ENCODE measurements around the gene YWHAG. TPM values are rescaled to one million over a fixed set of nuclear protein-coding genes. Genes with fewer than 3 reads are reported as not detected.

YWHAG gene
- total RNA-seq, 1 donor from 2014 or later, result 190 TPM

DNA sequence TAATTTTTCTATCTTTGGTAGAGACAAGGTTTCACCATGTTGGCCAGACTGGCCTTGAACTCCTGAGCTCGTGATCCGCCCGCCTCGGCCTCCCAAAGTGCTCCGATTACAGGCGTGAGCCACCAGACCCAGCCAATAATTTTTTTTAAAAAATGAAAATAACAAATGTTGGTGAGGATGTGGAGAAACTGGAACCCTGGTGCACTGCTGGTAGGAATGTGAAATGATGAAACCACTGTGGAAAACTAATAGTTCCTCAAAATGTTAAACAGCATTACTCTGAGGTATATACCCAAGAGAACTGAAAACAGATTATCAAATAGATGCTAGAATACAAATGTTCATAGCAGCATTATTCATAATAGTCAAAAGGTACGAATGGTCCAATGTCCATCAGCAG, 23.0 kb upstream of the YWHAG start:
- Mint-ChIP-seq H3K9me3 (no peaks in the 10 kb centered on the region), H3K27ac (no peak overlapping the region), H3K4me1 (peaks cover 13% of the 10 kb centered on the region), H3K36me3 (no peaks in the 10 kb centered on the region), H3K4me3 (no peak overlapping the region), H3K27me3 (ENCODE audit: insufficient read depth, low read depth) (peaks cover 2% of the 10 kb centered on the region)
- no peaks in the 10 kb centered on the region for H3K9me3 ChIP-seq (ENCODE audit: low read depth)
- H4K20me1 ChIP-seq (ENCODE audit: low read depth), result no peaks in the 10 kb centered on the region
- no peak overlapping the region for H3K4me2 ChIP-seq
- no peaks in the 10 kb centered on the region for H3K27me3 ChIP-seq
- no peaks in the 10 kb centered on the region for H3K4me1 ChIP-seq
- peaks cover 13% of the 10 kb centered on the region for H3F3A ChIP-seq (ENCODE audit: low read depth)
- H3K4me3 ChIP-seq, result no peak overlapping the region
- no peaks in the 10 kb centered on the region for H3K79me2 ChIP-seq (ENCODE audit: low read depth)
- H2AFZ ChIP-seq (replicated peaks), result no peak overlapping the region
- H3K27ac ChIP-seq, result no peak overlapping the region
- H3K36me3 ChIP-seq, result no peaks in the 10 kb centered on the region
- TF ChIP-seq EZH2 (IDR thresholded peaks at IDR 0.05), result no peak
- TF ChIP-seq, protein P1, sequence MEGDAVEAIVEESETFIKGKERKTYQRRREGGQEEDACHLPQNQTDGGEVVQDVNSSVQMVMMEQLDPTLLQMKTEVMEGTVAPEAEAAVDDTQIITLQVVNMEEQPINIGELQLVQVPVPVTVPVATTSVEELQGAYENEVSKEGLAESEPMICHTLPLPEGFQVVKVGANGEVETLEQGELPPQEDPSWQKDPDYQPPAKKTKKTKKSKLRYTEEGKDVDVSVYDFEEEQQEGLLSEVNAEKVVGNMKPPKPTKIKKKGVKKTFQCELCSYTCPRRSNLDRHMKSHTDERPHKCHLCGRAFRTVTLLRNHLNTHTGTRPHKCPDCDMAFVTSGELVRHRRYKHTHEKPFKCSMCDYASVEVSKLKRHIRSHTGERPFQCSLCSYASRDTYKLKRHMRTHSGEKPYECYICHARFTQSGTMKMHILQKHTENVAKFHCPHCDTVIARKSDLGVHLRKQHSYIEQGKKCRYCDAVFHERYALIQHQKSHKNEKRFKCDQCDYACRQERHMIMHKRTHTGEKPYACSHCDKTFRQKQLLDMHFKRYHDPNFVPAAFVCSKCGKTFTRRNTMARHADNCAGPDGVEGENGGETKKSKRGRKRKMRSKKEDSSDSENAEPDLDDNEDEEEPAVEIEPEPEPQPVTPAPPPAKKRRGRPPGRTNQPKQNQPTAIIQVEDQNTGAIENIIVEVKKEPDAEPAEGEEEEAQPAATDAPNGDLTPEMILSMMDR (IDR thresholded peaks at IDR 0.05), result peak; percentile 6
- DNase-seq (ENCODE audit: low spot score), result no peak
- H3K9ac ChIP-seq, result no peak overlapping the region

- TF ChIP-seq, protein P1 (IDR thresholded peaks at IDR 0.05), result no peak
- TF ChIP-seq EZH2 (IDR thresholded peaks at IDR 0.05), result no peak
- no peak for TF ChIP-seq EZH2phosphoT487 (IDR thresholded peaks at IDR 0.05)
- H3K4me3 ChIP-seq, result no peak overlapping the region
- H3F3A ChIP-seq (ENCODE audit: low read depth), result peaks cover 13% of the 10 kb centered on the region
- Mint-ChIP-seq H3K9me3 (no peaks in the 10 kb centered on the region), H3K27me3 (ENCODE audit: insufficient read depth, low read depth) (peaks cover 4% of the 10 kb centered on the region), H3K4me3 (peak overlapping the region; percentile 72), H3K36me3 (no peaks in the 10 kb centered on the region), H3K27ac (peak overlapping the region; percentile 50), H3K4me1 (peaks cover 13% of the 10 kb centered on the region)
- peak overlapping the region; percentile 69 for H2AFZ ChIP-seq (replicated peaks)
- H3K36me3 ChIP-seq, result no peaks in the 10 kb centered on the region
- H3K9me3 ChIP-seq (ENCODE audit: low read depth), result no peaks in the 10 kb centered on the region
- no peaks in the 10 kb centered on the region for H3K27me3 ChIP-seq
- no peaks in the 10 kb centered on the region for H3K79me2 ChIP-seq (ENCODE audit: low read depth)
- H3K4me1 ChIP-seq, result no peaks in the 10 kb centered on the region
- no peak overlapping the region for H3K9ac ChIP-seq
- no peaks in the 10 kb centered on the region for H4K20me1 ChIP-seq (ENCODE audit: low read depth)
- no peak for DNase-seq (ENCODE audit: low spot score)
- no peak overlapping the region for H3K27ac ChIP-seq
- H3K4me2 ChIP-seq, result peak overlapping the region; percentile 67
Measured at GRCh38 chr7:76380623-76380966, 21.8 kb upstream of the YWHAG start.

GRCh38 chr7:76377186-76377918, 18.6 kb upstream of the YWHAG start:
- Mint-ChIP-seq H3K4me1 (peaks cover 19% of the 10 kb centered on the region), H3K27me3 (ENCODE audit: insufficient read depth, low read depth) (peaks cover 7% of the 10 kb centered on the region), H3K27ac (no peak overlapping the region), H3K36me3 (no peaks in the 10 kb centered on the region), H3K9me3 (no peaks in the 10 kb centered on the region), H3K4me3 (no peak overlapping the region)
- Histone ChIP-seq H3K4me2 (no peak overlapping the region), H3K9ac (no peak overlapping the region), H3F3A (ENCODE audit: low read depth) (peaks cover 13% of the 10 kb centered on the region), H3K36me3 (no peaks in the 10 kb centered on the region), H3K27me3 (no peaks in the 10 kb centered on the region), H3K4me1 (no peaks in the 10 kb centered on the region), H3K9me3 (ENCODE audit: low read depth) (no peaks in the 10 kb centered on the region), H2AFZ (replicated peaks) (no peak overlapping the region), H3K4me3 (no peak overlapping the region), H3K79me2 (ENCODE audit: low read depth) (no peaks in the 10 kb centered on the region), H4K20me1 (ENCODE audit: low read depth) (no peaks in the 10 kb centered on the region), H3K27ac (no peak overlapping the region)
- no peak for DNase-seq (ENCODE audit: low spot score)
- no peak for TF ChIP-seq EZH2phosphoT487 (IDR thresholded peaks at IDR 0.05)

GRCh38 chr7:76375251-76375650, 16.5 kb upstream of the YWHAG start:
- Histone ChIP-seq H3K36me3 (no peaks in the 10 kb centered on the region), H3K27ac (no peak overlapping the region), H3K4me3 (no peak overlapping the region), H3K4me1 (no peaks in the 10 kb centered on the region), H3K9ac (no peak overlapping the region), H3K4me2 (no peak overlapping the region), H3K27me3 (no peaks in the 10 kb centered on the region), H3K9me3 (ENCODE audit: low read depth) (no peaks in the 10 kb centered on the region), H4K20me1 (ENCODE audit: low read depth) (no peaks in the 10 kb centered on the region), H3K79me2 (ENCODE audit: low read depth) (no peaks in the 10 kb centered on the region), H3F3A (ENCODE audit: low read depth) (peaks cover 3% of the 10 kb centered on the region), H2AFZ (replicated peaks) (no peak overlapping the region)
- no peak for DNase-seq (ENCODE audit: low spot score)
- H3K27ac Mint-ChIP-seq, result no peak overlapping the region
- H3K9me3 Mint-ChIP-seq, result no peaks in the 10 kb centered on the region
- H3K4me3 Mint-ChIP-seq, result no peak overlapping the region
- TF ChIP-seq, protein P1 (IDR thresholded peaks at IDR 0.05), result no peak
- TF ChIP-seq EZH2 (IDR thresholded peaks at IDR 0.05) (no peak), EZH2phosphoT487 (IDR thresholded peaks at IDR 0.05) (no peak)
- H3K36me3 Mint-ChIP-seq, result no peaks in the 10 kb centered on the region
- peaks cover 16% of the 10 kb centered on the region for H3K4me1 Mint-ChIP-seq
- peaks cover 7% of the 10 kb centered on the region for H3K27me3 Mint-ChIP-seq (ENCODE audit: insufficient read depth, low read depth)

Measured in neural progenitor cell (in vitro differentiated cells).